ENCODE measurements around the gene ILKAP.

The ILKAP gene

GRCh38 chr2:238160206-238161129, 43.0 kb downstream of the ILKAP start:
- Histone ChIP-seq H3K4me1 (ENCODE audit: insufficient read depth, low read length) (peaks cover 3% of the 10 kb centered on the region; the same call in 1 of the 2 replicates), H3K36me3 (ENCODE audit: insufficient read depth, low read length) (no peaks in the 10 kb centered on the region), H3K9me3 (ENCODE audit: control insufficient read depth, insufficient read depth, low read length) (no peaks in the 10 kb centered on the region), H3K9ac (ENCODE audit: low read depth, low read length) (no peak overlapping the region)

GRCh38 chr2:238159661-238160205, 43.8 kb downstream of the ILKAP start:
- Histone ChIP-seq H3K9ac (ENCODE audit: low read depth, low read length) (peak overlapping the region; percentile 54; the same call in 1 of the 2 replicates), H3K36me3 (ENCODE audit: insufficient read depth, low read length) (no peaks in the 10 kb centered on the region), H3K9me3 (ENCODE audit: control insufficient read depth, insufficient read depth, low read length) (no peaks in the 10 kb centered on the region), H3K4me1 (ENCODE audit: insufficient read depth, low read length) (peaks cover 3% of the 10 kb centered on the region; the same call in 1 of the 2 replicates)

DNA sequence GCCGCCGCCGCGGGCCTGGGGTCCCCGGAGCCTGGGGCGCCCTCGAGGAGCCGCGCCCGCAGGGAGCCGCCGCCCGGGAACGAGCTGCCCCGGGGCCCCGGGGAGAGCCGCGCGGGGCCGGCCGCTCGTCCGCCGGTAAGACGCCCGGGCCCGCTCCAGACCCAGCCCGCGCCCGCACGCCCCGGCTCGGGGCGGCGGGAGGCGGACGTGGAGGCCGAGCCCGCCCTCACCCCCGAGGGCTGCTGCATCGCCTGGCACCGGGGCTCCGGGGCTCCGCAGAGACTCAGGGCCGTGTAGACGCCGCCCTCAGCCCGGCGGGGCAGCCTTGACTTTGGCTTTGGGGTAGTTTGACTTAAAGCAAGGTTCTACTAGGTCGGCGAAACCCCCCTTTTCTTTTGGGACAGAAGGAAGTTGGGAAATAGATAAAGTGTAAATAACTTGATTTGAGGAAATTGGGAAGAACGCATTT, 44.4 kb downstream of the ILKAP start:
- Histone ChIP-seq H3K4me1 (ENCODE audit: insufficient read depth, low read length) (peaks cover 3% of the 10 kb centered on the region; the same call in 1 of the 2 replicates), H3K36me3 (ENCODE audit: insufficient read depth, low read length) (no peaks in the 10 kb centered on the region), H3K9ac (ENCODE audit: low read depth, low read length) (peak overlapping the region; percentile 54; the same call in 1 of the 2 replicates), H3K9me3 (ENCODE audit: control insufficient read depth, insufficient read depth, low read length) (0 out of 2 replicates have a peak, but pooled peaks cover 1% of the 10 kb centered on the region)

DNA sequence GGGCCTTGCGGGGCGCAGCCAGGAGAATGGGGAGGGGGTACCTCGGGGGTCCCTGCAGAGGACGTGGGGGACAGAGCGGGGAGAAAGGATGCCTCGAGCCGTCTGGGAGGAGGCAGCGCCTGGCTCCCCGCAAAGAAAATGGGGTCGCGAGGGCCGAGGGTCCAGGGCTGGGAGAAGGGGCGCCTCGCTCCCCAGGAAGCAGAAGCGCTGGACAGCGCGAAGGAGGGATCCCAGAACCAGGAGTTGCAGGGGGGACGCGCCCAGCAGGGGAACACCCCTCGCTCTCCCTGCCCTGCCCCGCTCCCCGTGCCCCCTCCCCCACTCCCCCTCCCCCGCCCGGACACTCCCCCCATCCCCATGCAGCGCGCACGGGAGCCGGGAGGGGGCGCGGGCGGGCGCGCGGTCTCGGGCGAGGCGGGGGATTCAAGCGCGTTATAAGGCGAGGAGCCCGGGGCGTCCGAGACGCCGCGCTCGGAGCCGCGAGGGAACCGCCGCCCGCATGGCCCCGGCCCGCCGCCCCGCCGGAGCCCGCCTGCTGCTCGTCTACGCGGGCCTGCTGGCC, 44.9 kb downstream of the ILKAP start, which contains the start of gene ERFE:
TSS of gene ERFE (plus strand) at position 462 of the 562 bp plus-strand sequence. CDS start at position 500, 38 bp downstream.
- no peaks in the 10 kb centered on the region for H3K36me3 ChIP-seq (ENCODE audit: insufficient read depth, low read length)
- peak within 1 kb of the TSS; percentile 54 for H3K9ac ChIP-seq (ENCODE audit: low read depth, low read length)
- peaks cover 3% of the 10 kb centered on the region; the same call in 1 of the 2 replicates for H3K4me1 ChIP-seq (ENCODE audit: insufficient read depth, low read length)
- H3K9me3 ChIP-seq (ENCODE audit: control insufficient read depth, insufficient read depth, low read length), result peaks cover 5% of the 10 kb centered on the region; the same call in 1 of the 2 replicates

GRCh38 chr2:238158018-238158508, 45.4 kb downstream of the ILKAP start:
- Histone ChIP-seq H3K9me3 (ENCODE audit: control insufficient read depth, insufficient read depth, low read length) (peaks cover 5% of the 10 kb centered on the region; the same call in 1 of the 2 replicates), H3K36me3 (ENCODE audit: insufficient read depth, low read length) (no peaks in the 10 kb centered on the region), H3K9ac (ENCODE audit: low read depth, low read length) (peak overlapping the region; percentile 39), H3K4me1 (ENCODE audit: insufficient read depth, low read length) (peaks cover 3% of the 10 kb centered on the region; the same call in 1 of the 2 replicates)

DNA sequence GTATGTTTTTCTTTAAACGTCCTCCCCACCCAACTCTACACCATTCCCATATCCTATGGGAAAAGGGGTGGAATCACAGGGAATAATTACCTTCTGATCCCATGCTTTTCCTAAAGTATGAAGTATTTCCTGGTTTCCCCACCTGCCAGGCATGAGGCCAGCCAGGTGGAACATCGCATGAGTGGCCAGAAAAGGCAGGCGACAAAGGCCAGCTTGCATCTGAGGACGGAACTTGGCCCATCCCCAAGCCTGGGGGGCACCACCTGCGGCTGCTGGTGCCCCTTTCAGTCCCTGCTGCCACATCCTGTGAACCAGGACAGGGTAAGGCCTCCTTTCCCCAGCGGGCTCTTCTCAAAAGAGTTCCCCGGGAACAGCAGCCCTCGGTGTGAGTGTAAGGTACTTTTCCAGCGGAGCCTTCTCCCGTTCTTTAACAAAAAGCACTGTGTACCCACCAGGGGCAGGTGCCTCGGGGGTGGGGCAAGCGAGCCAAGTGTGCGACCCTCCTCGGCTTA, 45.9 kb downstream of the ILKAP start:
- Histone ChIP-seq H3K36me3 (ENCODE audit: insufficient read depth, low read length) (no peaks in the 10 kb centered on the region), H3K9ac (ENCODE audit: low read depth, low read length) (no peak overlapping the region), H3K9me3 (ENCODE audit: control insufficient read depth, insufficient read depth, low read length) (peaks cover 5% of the 10 kb centered on the region; the same call in 1 of the 2 replicates), H3K4me1 (ENCODE audit: insufficient read depth, low read length) (peaks cover 3% of the 10 kb centered on the region; the same call in 1 of the 2 replicates)

DNA sequence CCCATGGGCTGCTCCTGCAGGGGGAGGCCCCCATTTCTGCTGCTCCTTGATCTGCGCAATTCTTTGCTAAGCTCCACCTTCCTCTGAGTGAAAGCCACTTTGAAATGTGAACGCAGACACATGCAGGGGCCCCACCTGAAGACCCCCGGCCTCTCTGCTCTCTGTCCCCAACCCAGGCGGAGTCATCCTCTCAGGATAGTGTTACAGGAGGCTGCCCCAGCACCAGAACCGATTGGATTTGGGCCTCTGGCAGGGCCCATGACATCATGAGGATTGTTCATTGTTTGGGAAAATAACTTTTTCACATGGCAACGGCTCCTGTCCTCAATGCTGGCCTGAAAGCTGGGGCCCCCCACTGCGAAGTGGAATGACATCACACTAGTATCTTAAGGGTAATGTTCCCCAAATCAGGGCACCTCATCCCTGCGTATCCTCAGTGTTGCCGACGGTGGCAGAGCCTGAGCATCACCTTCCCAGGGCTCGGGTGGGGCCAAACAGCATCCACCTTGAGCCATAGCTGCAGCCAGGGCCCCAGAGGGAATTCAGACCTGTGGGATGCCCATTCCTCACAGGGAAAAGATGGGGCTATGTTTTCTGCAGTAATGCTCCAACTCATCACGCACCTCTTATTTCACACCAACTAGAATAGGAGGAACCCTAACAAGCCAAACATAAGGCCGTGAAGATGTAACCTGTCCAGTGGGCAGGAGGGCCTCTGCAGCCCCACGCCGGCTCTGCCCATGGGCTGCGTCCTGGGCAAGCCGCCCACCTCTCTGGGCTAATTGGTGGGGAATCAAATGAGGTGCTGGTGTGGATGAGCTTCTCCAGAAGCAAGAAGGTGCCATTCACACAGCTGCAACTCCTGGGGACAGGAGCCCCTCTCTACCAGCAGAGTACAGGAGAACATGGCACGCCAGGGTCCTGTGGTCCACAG, 47.5 kb downstream of the ILKAP start:
- Histone ChIP-seq H3K9ac (ENCODE audit: low read depth, low read length) (no peak overlapping the region), H3K9me3 (ENCODE audit: control insufficient read depth, insufficient read depth, low read length) (peaks cover 5% of the 10 kb centered on the region; the same call in 1 of the 2 replicates), H3K4me1 (ENCODE audit: insufficient read depth, low read length) (peaks cover 3% of the 10 kb centered on the region; the same call in 1 of the 2 replicates), H3K36me3 (ENCODE audit: insufficient read depth, low read length) (no peaks in the 10 kb centered on the region)

DNA sequence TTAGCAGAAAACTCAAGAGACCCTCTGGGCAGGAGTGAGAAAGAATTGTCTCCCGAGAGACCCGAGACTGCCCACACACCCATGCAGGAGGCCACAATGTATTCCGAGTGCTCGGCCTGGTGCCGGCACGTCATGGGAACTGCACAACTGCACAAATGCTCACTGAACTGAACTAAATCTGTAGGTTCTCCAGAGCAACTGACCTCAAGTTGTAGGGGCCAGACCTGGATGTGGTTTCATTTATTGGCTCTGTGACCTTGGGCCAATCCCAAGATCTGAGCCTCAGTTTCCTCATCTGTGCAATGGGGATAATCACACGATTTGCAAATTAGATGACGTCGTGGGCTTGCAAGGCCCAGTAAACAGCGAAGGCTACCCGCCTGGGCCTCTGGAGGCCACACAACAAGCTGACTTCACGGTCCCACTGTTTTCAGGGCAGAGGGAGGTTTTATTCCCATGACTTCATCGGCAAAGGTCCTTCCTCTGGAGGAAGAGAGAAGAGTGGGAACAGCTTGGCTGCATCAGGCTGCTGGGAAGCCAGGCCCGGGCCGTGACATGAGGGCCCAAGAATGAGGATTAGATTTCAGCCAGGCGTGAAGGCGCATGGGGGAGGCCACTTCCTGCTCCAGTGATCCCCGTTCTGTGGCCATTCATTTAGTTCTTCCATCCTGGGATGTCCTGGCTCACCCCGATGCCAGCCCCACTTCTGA, 48.3 kb downstream of the ILKAP start:
- H3K9ac ChIP-seq (ENCODE audit: low read depth, low read length), result no peak overlapping the region
- H3K9me3 ChIP-seq (ENCODE audit: control insufficient read depth, insufficient read depth, low read length), result peaks cover 5% of the 10 kb centered on the region; the same call in 1 of the 2 replicates
- H3K4me1 ChIP-seq (ENCODE audit: insufficient read depth, low read length), result 0 out of 2 replicates have a peak, but pooled peaks cover 3% of the 10 kb centered on the region
- H3K36me3 ChIP-seq (ENCODE audit: insufficient read depth, low read length), result no peaks in the 10 kb centered on the region

DNA sequence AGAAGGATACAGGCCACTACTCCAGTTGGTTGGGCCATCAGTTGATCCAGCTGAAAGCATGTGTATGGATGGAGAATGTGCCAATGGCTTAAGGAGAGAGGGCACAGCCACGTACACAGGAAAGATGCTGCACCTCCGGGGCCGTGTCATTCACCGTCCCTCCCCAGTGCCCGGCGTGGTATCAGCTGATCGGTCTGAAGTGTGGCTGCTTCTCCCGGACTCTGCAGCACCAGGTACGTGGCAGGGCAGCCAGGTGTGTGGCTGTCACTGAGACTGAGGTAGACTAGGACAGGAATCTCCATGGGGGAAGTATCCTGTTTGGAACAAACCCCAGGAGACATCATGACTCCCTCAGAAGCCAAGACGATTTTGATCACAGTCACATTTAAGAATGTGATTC, 48.9 kb downstream of the ILKAP start:
- 0 out of 2 replicates have a peak, but pooled peaks cover 3% of the 10 kb centered on the region for H3K4me1 ChIP-seq (ENCODE audit: insufficient read depth, low read length)
- no peaks in the 10 kb centered on the region for H3K36me3 ChIP-seq (ENCODE audit: insufficient read depth, low read length)
- H3K9ac ChIP-seq (ENCODE audit: low read depth, low read length), result no peak overlapping the region
- peaks cover 5% of the 10 kb centered on the region; the same call in 1 of the 2 replicates for H3K9me3 ChIP-seq (ENCODE audit: control insufficient read depth, insufficient read depth, low read length)

- Histone ChIP-seq H3K36me3 (ENCODE audit: insufficient read depth, low read length) (no peaks in the 10 kb centered on the region), H3K9me3 (ENCODE audit: control insufficient read depth, insufficient read depth, low read length) (peaks cover 5% of the 10 kb centered on the region; the same call in 1 of the 2 replicates), H3K4me1 (ENCODE audit: insufficient read depth, low read length) (0 out of 2 replicates have a peak, but pooled peaks cover 3% of the 10 kb centered on the region)
These were observed 50.5 kb downstream of the ILKAP start for GRCh38 chr2:238152771-238153688.

GRCh38 chr2:238151628-238152235, 51.8 kb downstream of the ILKAP start:
- Histone ChIP-seq H3K4me1 (ENCODE audit: insufficient read depth, low read length) (no peaks in the 10 kb centered on the region), H3K9ac (ENCODE audit: low read depth, low read length) (no peak overlapping the region), H3K9me3 (ENCODE audit: control insufficient read depth, insufficient read depth, low read length) (peaks cover 5% of the 10 kb centered on the region; the same call in 1 of the 2 replicates), H3K36me3 (ENCODE audit: insufficient read depth, low read length) (no peaks in the 10 kb centered on the region)

More at GRCh38 chr2:238152771-238153688, 50.5 kb downstream of the ILKAP start:
- H3K9ac ChIP-seq (ENCODE audit: low read depth, low read length), result no peak overlapping the region

All from ES-I3 (cell line).